ENCODE results near the gene UGCG. TPM values are rescaled to one million over a fixed set of nuclear protein-coding genes. Genes with fewer than 3 reads are reported as not detected.

Gene UGCG
- total RNA-seq, 1 donor from 2014 or later, result 48.1 TPM

GRCh38 chr9:111920531-111920930, 23.9 kb downstream of the UGCG start:
- Mint-ChIP-seq H3K36me3 (peaks cover 16% of the 10 kb centered on the region), H3K9me3 (no peaks in the 10 kb centered on the region), H3K27me3 (ENCODE audit: insufficient read depth, low read depth) (no peaks in the 10 kb centered on the region), H3K4me3 (no peak overlapping the region), H3K4me1 (peaks cover 3% of the 10 kb centered on the region), H3K27ac (no peak overlapping the region)
- no peak overlapping the region for H3K4me2 ChIP-seq
- DNase-seq (ENCODE audit: low spot score), result no peak
- H2AFZ ChIP-seq (replicated peaks), result no peak overlapping the region
- H3K27ac ChIP-seq, result no peak overlapping the region
- TF ChIP-seq CTCF (IDR thresholded peaks at IDR 0.05) (no peak), EZH2 (IDR thresholded peaks at IDR 0.05) (no peak), EZH2phosphoT487 (IDR thresholded peaks at IDR 0.05) (no peak)
- H3K4me3 ChIP-seq, result no peak overlapping the region
- no peaks in the 10 kb centered on the region for H4K20me1 ChIP-seq (ENCODE audit: low read depth)
- H3K36me3 ChIP-seq, result no peaks in the 10 kb centered on the region
- no peaks in the 10 kb centered on the region for H3K4me1 ChIP-seq
- no peaks in the 10 kb centered on the region for H3K27me3 ChIP-seq
- H3F3A ChIP-seq (ENCODE audit: low read depth), result no peaks in the 10 kb centered on the region
- H3K79me2 ChIP-seq (ENCODE audit: low read depth), result peaks cover 2% of the 10 kb centered on the region
- H3K9ac ChIP-seq, result no peak overlapping the region
- H3K9me3 ChIP-seq (ENCODE audit: low read depth), result no peaks in the 10 kb centered on the region

- no peaks in the 10 kb centered on the region for H3K79me2 ChIP-seq (ENCODE audit: low read depth)
- Mint-ChIP-seq H3K36me3 (peaks cover 13% of the 10 kb centered on the region), H3K27me3 (ENCODE audit: insufficient read depth, low read depth) (no peaks in the 10 kb centered on the region)
These were observed 25.9 kb downstream of the UGCG start for GRCh38 chr9:111922324-111923013.

GRCh38 chr9:111924281-111924680, 27.7 kb downstream of the UGCG start:
- Histone ChIP-seq H4K20me1 (ENCODE audit: low read depth) (no peaks in the 10 kb centered on the region), H3K27ac (no peak overlapping the region), H3K36me3 (peaks cover 4% of the 10 kb centered on the region), H3K27me3 (no peaks in the 10 kb centered on the region), H3F3A (ENCODE audit: low read depth) (no peaks in the 10 kb centered on the region), H3K9me3 (ENCODE audit: low read depth) (no peaks in the 10 kb centered on the region), H3K79me2 (ENCODE audit: low read depth) (no peaks in the 10 kb centered on the region), H2AFZ (replicated peaks) (no peak overlapping the region), H3K4me1 (no peaks in the 10 kb centered on the region), H3K4me3 (no peak overlapping the region), H3K9ac (no peak overlapping the region), H3K4me2 (no peak overlapping the region)
- peaks cover 7% of the 10 kb centered on the region for H3K4me1 Mint-ChIP-seq
- no peaks in the 10 kb centered on the region for H3K27me3 Mint-ChIP-seq (ENCODE audit: insufficient read depth, low read depth)
- TF ChIP-seq EZH2 (IDR thresholded peaks at IDR 0.05), result no peak
- no peak for TF ChIP-seq CTCF (IDR thresholded peaks at IDR 0.05)
- TF ChIP-seq EZH2phosphoT487 (IDR thresholded peaks at IDR 0.05), result no peak
- no peak for DNase-seq (ENCODE audit: low spot score)
- peaks cover 12% of the 10 kb centered on the region for H3K36me3 Mint-ChIP-seq
- H3K9me3 Mint-ChIP-seq, result no peaks in the 10 kb centered on the region
- H3K4me3 Mint-ChIP-seq, result no peak overlapping the region
- no peak overlapping the region for H3K27ac Mint-ChIP-seq

More at GRCh38 chr9:111922324-111923013, 25.9 kb downstream of the UGCG start:
- H3K4me1 ChIP-seq, result no peaks in the 10 kb centered on the region
- no peaks in the 10 kb centered on the region for H3K9me3 ChIP-seq (ENCODE audit: low read depth)
- Mint-ChIP-seq H3K27ac (no peak overlapping the region), H3K4me3 (no peak overlapping the region), H3K4me1 (peaks cover 7% of the 10 kb centered on the region), H3K9me3 (no peaks in the 10 kb centered on the region)
- no peak overlapping the region for H2AFZ ChIP-seq (replicated peaks)
- H3K27me3 ChIP-seq, result no peaks in the 10 kb centered on the region
- no peaks in the 10 kb centered on the region for H4K20me1 ChIP-seq (ENCODE audit: low read depth)
- H3K4me3 ChIP-seq, result no peak overlapping the region
- no peak overlapping the region for H3K4me2 ChIP-seq
- no peaks in the 10 kb centered on the region for H3F3A ChIP-seq (ENCODE audit: low read depth)
- H3K9ac ChIP-seq, result no peak overlapping the region
- H3K27ac ChIP-seq, result no peak overlapping the region
- TF ChIP-seq EZH2phosphoT487 (IDR thresholded peaks at IDR 0.05) (no peak), CTCF (IDR thresholded peaks at IDR 0.05) (no peak), EZH2 (IDR thresholded peaks at IDR 0.05) (no peak)
- H3K36me3 ChIP-seq, result peaks cover 4% of the 10 kb centered on the region
- DNase-seq (ENCODE audit: low spot score), result no peak

Measured in neural progenitor cell (in vitro differentiated cells).